ENCODE measurements around the gene PAIP2. TPM values are rescaled to one million over a fixed set of nuclear protein-coding genes. Genes with fewer than 3 reads are reported as not detected.

PAIP2 gene
- total RNA-seq, 2 donors from 2014 or later = 53.9 to 65.6 TPM

DNA sequence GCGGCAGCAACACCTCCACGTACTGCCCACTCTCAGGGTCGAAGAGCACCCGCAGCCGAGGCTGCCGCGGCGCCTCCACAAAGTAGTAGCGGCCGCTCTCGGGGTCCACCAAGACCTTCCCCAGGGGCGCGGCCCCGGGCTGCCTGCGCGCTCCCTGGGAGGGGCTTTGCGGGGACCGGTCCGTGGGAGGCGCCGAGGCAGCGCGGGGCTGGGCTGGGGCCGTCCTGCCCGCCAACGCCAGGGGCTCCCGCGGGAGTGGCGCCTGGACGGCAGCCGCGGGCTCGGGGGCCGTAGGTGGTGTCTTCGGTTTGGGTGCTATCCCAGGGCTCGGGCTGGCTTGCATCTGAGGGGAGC lies 50.6 kb downstream of the PAIP2 start:
- peaks cover 9 to 43% of the 10 kb centered on the region in 2 donors for H3K4me1 ChIP-seq (ENCODE audit: control insufficient read depth in 1 of 2, low read depth in 2 of 2)
- no peaks in the 10 kb centered on the region for H3K27me3 ChIP-seq (replicated peaks; ENCODE audit: insufficient read depth)
- TF ChIP-seq, protein P1, sequence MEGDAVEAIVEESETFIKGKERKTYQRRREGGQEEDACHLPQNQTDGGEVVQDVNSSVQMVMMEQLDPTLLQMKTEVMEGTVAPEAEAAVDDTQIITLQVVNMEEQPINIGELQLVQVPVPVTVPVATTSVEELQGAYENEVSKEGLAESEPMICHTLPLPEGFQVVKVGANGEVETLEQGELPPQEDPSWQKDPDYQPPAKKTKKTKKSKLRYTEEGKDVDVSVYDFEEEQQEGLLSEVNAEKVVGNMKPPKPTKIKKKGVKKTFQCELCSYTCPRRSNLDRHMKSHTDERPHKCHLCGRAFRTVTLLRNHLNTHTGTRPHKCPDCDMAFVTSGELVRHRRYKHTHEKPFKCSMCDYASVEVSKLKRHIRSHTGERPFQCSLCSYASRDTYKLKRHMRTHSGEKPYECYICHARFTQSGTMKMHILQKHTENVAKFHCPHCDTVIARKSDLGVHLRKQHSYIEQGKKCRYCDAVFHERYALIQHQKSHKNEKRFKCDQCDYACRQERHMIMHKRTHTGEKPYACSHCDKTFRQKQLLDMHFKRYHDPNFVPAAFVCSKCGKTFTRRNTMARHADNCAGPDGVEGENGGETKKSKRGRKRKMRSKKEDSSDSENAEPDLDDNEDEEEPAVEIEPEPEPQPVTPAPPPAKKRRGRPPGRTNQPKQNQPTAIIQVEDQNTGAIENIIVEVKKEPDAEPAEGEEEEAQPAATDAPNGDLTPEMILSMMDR (IDR thresholded peaks at IDR 0.05) = no peak

DNA sequence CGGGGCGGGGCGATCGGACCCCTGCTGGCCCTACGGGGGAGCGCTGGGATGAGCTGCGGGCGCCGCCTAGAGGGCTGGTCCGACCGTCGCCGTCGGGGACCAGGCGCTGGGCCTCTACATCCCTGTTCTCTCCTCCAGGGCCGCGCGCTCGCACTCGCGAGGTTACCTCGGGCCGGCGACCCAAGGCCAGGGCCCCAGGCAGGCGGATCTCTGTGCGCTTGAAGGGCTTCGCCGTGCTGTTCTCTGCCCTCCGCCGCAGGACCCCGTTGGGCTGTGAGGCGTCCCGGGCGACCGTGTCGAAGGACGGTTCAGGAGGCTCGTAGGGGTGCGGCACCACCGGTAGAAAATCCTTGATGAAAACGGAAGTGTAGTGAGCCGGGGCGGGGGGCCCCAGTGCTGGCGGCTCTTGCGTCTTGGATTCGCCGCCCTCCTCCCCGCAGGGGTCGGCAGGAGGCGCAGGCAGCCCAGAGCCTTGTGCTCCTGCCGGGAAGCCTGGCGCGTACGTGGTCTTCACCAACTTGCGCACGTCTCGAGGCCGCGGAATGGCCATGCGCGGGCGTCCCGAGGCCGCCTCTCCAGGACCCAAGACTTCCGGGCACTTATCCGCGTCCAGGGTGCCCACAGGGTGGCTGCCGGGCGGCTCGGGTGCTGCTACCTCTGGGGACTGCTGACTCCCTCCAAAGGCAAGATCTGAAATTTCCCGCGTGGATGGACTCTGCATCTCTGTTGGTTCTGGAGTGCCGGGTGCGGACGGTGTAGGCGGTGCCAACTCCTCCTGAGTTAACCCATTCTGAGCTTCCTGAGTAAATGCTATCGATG lies 51.2 kb downstream of the PAIP2 start:
- peaks cover 9 to 43% of the 10 kb centered on the region in 2 donors for H3K4me1 ChIP-seq (ENCODE audit: control insufficient read depth in 1 of 2, low read depth in 2 of 2)
- peak overlapping the region; percentile 67 for H3K4me3 ChIP-seq
- H3K9me3 ChIP-seq = no peaks in the 10 kb centered on the region
- H3K27ac ChIP-seq = no peak overlapping the region
- no peaks in the 10 kb centered on the region for H3K36me3 ChIP-seq
- ATAC-seq (ENCODE audit: insufficient number of reproducible peaks, low FRiP score, low read depth) (no peak), DNase-seq (ENCODE audit: low spot score) (no peak)
- H3K27me3 ChIP-seq (replicated peaks; ENCODE audit: insufficient read depth) = no peaks in the 10 kb centered on the region
- TF ChIP-seq, protein P1 (IDR thresholded peaks at IDR 0.05) = no peak

More for the DNA sequence above, 50.6 kb downstream of the PAIP2 start:
- Histone ChIP-seq H3K9me3 (no peaks in the 10 kb centered on the region), H3K27ac (no peak overlapping the region), H3K36me3 (no peaks in the 10 kb centered on the region), H3K4me3 (peak overlapping the region; percentile 67)
- no peak for ATAC-seq (ENCODE audit: insufficient number of reproducible peaks, low FRiP score, low read depth)
- no peak for DNase-seq (ENCODE audit: low spot score)

DNA sequence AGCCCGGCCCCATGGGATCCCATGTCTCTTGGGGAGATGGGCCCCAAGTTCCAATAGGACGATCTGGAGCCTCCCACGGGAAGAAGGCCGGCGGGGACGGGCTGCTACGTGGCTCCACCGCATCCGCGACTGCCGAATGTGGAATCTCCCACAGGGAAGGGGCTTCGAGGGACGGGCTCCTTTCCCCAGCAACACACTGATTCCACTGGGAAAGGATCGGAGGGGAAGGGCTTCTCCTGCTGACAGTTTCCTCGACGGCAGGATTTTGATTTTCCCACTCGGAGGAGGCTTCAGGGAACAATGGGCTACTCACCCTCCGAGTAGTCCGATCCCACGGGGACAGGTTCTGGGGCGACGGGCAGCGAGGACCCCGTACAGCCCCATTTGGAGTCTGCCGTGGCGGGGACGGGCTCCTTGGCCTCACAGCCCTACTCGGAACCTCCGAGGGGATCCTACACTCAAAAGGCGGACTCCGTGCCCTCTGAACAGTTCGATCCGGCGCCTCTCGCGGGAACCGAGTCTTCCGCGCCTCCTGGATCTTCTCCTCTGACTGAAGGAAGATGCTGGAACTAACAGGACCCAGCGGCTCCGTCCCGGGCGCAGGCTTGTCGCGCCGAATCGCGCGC lies 52.0 kb downstream of the PAIP2 start:
- H3K9me3 ChIP-seq = no peaks in the 10 kb centered on the region
- no peak for DNase-seq (ENCODE audit: low spot score)
- no peaks in the 10 kb centered on the region for H3K36me3 ChIP-seq
- peaks cover 6 to 38% of the 10 kb centered on the region in 2 donors for H3K4me1 ChIP-seq (ENCODE audit: control insufficient read depth in 1 of 2, low read depth in 2 of 2)
- no peak for ATAC-seq (ENCODE audit: insufficient number of reproducible peaks, low FRiP score, low read depth)
- no peak overlapping the region for H3K27ac ChIP-seq
- no peaks in the 10 kb centered on the region for H3K27me3 ChIP-seq (replicated peaks; ENCODE audit: insufficient read depth)
- H3K4me3 ChIP-seq = peak overlapping the region; percentile 67
- TF ChIP-seq, protein P1 (IDR thresholded peaks at IDR 0.05) = no peak

DNA sequence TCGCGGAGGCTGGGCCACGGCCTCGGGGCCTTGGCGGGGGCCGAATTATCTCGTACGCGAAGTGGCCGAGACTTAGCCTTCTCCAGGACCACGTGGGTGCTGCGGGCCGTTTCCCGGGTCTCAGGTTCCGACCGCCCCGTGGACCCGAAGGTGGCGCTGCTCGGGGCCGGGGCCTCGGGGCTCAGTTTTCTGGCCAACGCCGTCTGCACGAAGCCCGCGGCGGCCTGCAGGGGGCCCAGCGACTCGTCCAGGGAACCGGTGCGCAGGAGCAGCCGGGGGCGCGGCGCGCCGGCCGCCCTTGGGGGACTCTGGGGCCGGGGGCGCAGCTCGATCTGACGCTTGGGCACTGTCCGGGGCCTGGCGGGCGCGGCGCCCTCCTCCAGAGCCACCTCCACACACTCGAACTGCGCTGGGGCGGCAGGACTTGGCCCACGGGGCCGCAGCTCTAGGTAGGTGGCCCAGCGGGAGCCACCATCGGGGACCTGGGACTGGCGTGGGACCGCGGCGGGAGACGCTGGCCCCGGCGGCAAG lies 52.5 kb downstream of the PAIP2 start:
- Histone ChIP-seq H3K36me3 (no peaks in the 10 kb centered on the region), H3K4me3 (peak overlapping the region; percentile 67), H3K27ac (no peak overlapping the region), H3K4me1 (ENCODE audit: control insufficient read depth in 1 of 2, low read depth in 2 of 2) (peaks cover 6 to 38% of the 10 kb centered on the region in 2 donors), H3K9me3 (no peaks in the 10 kb centered on the region), H3K27me3 (replicated peaks; ENCODE audit: insufficient read depth) (no peaks in the 10 kb centered on the region)
- no peak for DNase-seq (ENCODE audit: low spot score)
- TF ChIP-seq, protein P1 (IDR thresholded peaks at IDR 0.05) = no peak
- no peak for ATAC-seq (ENCODE audit: insufficient number of reproducible peaks, low FRiP score, low read depth)
